ENCODE measurements around the gene MPPED2. TPM values are rescaled to one million over a fixed set of nuclear protein-coding genes. Genes with fewer than 3 reads are reported as not detected.

Gene MPPED2
- total and polyA plus RNA-seq, 4 donors, result 0.11 to 5.6 (median 1.1) TPM

- Histone ChIP-seq H3K4me1 (ENCODE audit: control insufficient read depth in 5 of 5, insufficient read depth in 5 of 5, low read length in 5 of 5) (peaks cover 3 to 29% (median 22%) of the 10 kb centered on the region in 5 donors), H3K9ac (ENCODE audit: insufficient read depth in 1 of 2, low read length in 2 of 2) (no peak overlapping the region), H3K9me3 (ENCODE audit: control insufficient read depth in 4 of 4, insufficient read depth in 3 of 4, low read length in 3 of 4) (no peaks in the 10 kb centered on the region), H3K27me3 (ENCODE audit: control insufficient read depth in 3 of 3, insufficient read depth in 3 of 3, low read length in 2 of 3) (no peaks in the 10 kb centered on the region), H3K4me3 (no peak overlapping the region), H3K36me3 (ENCODE audit: control insufficient read depth in 4 of 4, insufficient read depth in 4 of 4, low read length in 4 of 4) (no peaks in the 10 kb centered on the region), H3K27ac (ENCODE audit: low read depth in 1 of 2, low read length in 1 of 2) (no peak overlapping the region)
- no peak for DNase-seq
- 78 to 85% methylated on average over 3 of the region's 3 CpGs for WGBS, 2 donors
- no peak for ATAC-seq (ENCODE audit: insufficient read depth, low FRiP score)
- no peak for TF ChIP-seq CTCF (IDR thresholded peaks at IDR 0.05; ENCODE audit: control extremely low read depth, extremely low read depth)
Measured at GRCh38 chr11:30485222-30485621, 100.9 kb downstream of the MPPED2 start.

- 26 to 31% methylated on average over 3 of the region's 3 CpGs for WGBS, 2 donors
- DNase-seq, result no peak
- TF ChIP-seq CTCF (IDR thresholded peaks at IDR 0.05; ENCODE audit: control extremely low read depth, extremely low read depth), result no peak
- no peak overlapping the region for H3K27ac ChIP-seq (ENCODE audit: low read depth in 1 of 2, low read length in 1 of 2)
- no peaks in the 10 kb centered on the region for H3K9me3 ChIP-seq (ENCODE audit: control insufficient read depth in 4 of 4, insufficient read depth in 3 of 4, low read length in 3 of 4)
- no peaks in the 10 kb centered on the region for H3K27me3 ChIP-seq (ENCODE audit: control insufficient read depth in 3 of 3, insufficient read depth in 3 of 3, low read length in 2 of 3)
- peaks cover 3 to 22% (median 8%) of the 10 kb centered on the region in 5 donors for H3K4me1 ChIP-seq (ENCODE audit: control insufficient read depth in 5 of 5, insufficient read depth in 5 of 5, low read length in 5 of 5)
- H3K9ac ChIP-seq (ENCODE audit: insufficient read depth in 1 of 2, low read length in 2 of 2), result no peak overlapping the region
- H3K4me3 ChIP-seq, result no peak overlapping the region
- H3K36me3 ChIP-seq (ENCODE audit: control insufficient read depth in 4 of 4, insufficient read depth in 4 of 4, low read length in 4 of 4), result no peaks in the 10 kb centered on the region
- no peak for ATAC-seq (ENCODE audit: insufficient read depth, low FRiP score)
Measured at GRCh38 chr11:30483056-30483455, 103.1 kb downstream of the MPPED2 start.

GRCh38 chr11:30481796-30482195 lies 104.4 kb downstream of the MPPED2 start:
- Histone ChIP-seq H3K27me3 (ENCODE audit: control insufficient read depth in 3 of 3, insufficient read depth in 3 of 3, low read length in 2 of 3) (no peaks in the 10 kb centered on the region), H3K9me3 (ENCODE audit: control insufficient read depth in 4 of 4, insufficient read depth in 3 of 4, low read length in 3 of 4) (no peaks in the 10 kb centered on the region), H3K27ac (ENCODE audit: low read depth in 1 of 2, low read length in 1 of 2) (peak overlapping the region in 1 of 2 donors; percentile 64), H3K9ac (ENCODE audit: insufficient read depth in 1 of 2, low read length in 2 of 2) (no peak overlapping the region), H3K4me1 (ENCODE audit: control insufficient read depth in 5 of 5, insufficient read depth in 5 of 5, low read length in 5 of 5) (peaks cover 0 to 17% (median 0%) of the 10 kb centered on the region in 5 donors), H3K4me3 (no peak overlapping the region), H3K36me3 (ENCODE audit: control insufficient read depth in 4 of 4, insufficient read depth in 4 of 4, low read length in 4 of 4) (no peaks in the 10 kb centered on the region)
- WGBS, 2 donors, result 76 to 89% methylated on average over 4 of the region's 4 CpGs
- ATAC-seq (ENCODE audit: insufficient read depth, low FRiP score) (no peak), DNase-seq (no peak)
- no peak for TF ChIP-seq CTCF (IDR thresholded peaks at IDR 0.05; ENCODE audit: control extremely low read depth, extremely low read depth)

- Histone ChIP-seq H3K4me3 (no peak overlapping the region), H3K9me3 (ENCODE audit: control insufficient read depth in 4 of 4, insufficient read depth in 3 of 4, low read length in 3 of 4) (no peaks in the 10 kb centered on the region), H3K27ac (ENCODE audit: low read depth in 1 of 2, low read length in 1 of 2) (peak overlapping the region in 1 of 2 donors; percentile 64), H3K4me1 (ENCODE audit: control insufficient read depth in 5 of 5, insufficient read depth in 5 of 5, low read length in 5 of 5) (peaks cover 0 to 17% (median 0%) of the 10 kb centered on the region in 5 donors), H3K27me3 (ENCODE audit: control insufficient read depth in 3 of 3, insufficient read depth in 3 of 3, low read length in 2 of 3) (no peaks in the 10 kb centered on the region), H3K9ac (ENCODE audit: insufficient read depth in 1 of 2, low read length in 2 of 2) (no peak overlapping the region), H3K36me3 (ENCODE audit: control insufficient read depth in 4 of 4, insufficient read depth in 4 of 4, low read length in 4 of 4) (no peaks in the 10 kb centered on the region)
- DNase-seq (no peak), ATAC-seq (ENCODE audit: insufficient read depth, low FRiP score) (no peak)
- no peak for TF ChIP-seq CTCF (IDR thresholded peaks at IDR 0.05; ENCODE audit: control extremely low read depth, extremely low read depth)
- 59 to 65% methylated on average over 5 of the region's 5 CpGs for WGBS, 2 donors
Measured at GRCh38 chr11:30481330-30481729, 104.8 kb downstream of the MPPED2 start.

All from lung (tissue), 12 donors.